KMS-11 (cell line): ENCODE results near the gene RMC1.

Experiments
- H2AFZ ChIP-seq: fragments of 200-600 bp; sonication (generic); 2 replicates; pipeline ENCODE4 v1.6.1; 2016; ENCODE audit warnings: antibody characterized with exemption, mixed run types, low read depth
- H3K27ac ChIP-seq: fragments of 200-600 bp; sonication (generic); 2 replicates; pipeline ENCODE4 v1.6.1; 2016; ENCODE audit warnings: mild to moderate bottlenecking, mixed run types
- H3K27me3 ChIP-seq: fragments of 200-600 bp; sonication (generic); 2 replicates; pipeline ENCODE4 v1.6.1; 2017; ENCODE audit warnings: mild to moderate bottlenecking, low read depth, mixed run types, moderate library complexity; ENCODE audit not compliant: insufficient read depth
- H3K36me3 ChIP-seq: fragments of 200-600 bp; sonication (generic); 2 replicates; pipeline ENCODE4 v1.6.1; 2017; ENCODE audit warnings: mild to moderate bottlenecking, mixed run types; ENCODE audit not compliant: insufficient read depth
- H3K4me1 ChIP-seq: fragments of 200-600 bp; sonication (generic); 2 replicates; pipeline ENCODE4 v1.6.1; 2016; ENCODE audit warnings: mild to moderate bottlenecking, low read depth, mixed run types; ENCODE audit not compliant: poor library complexity, severe bottlenecking
- H3K4me2 ChIP-seq: fragments of 200-600 bp; sonication (generic); 2 replicates; pipeline ENCODE4 v1.7.0; 2016; ENCODE audit warnings: mild to moderate bottlenecking, mixed run types
- H3K4me3 ChIP-seq: fragments of 200-600 bp; sonication (generic); IDR thresholded peaks from 2 replicates; pipeline ENCODE4 v1.6.1; 2017; ENCODE audit warnings: low read depth, low read length, mixed read lengths; ENCODE audit not compliant: insufficient read depth
- H3K79me2 ChIP-seq: fragments of 200-600 bp; sonication (generic); 2 replicates; pipeline ENCODE4 v1.6.1; 2016; ENCODE audit warnings: low read depth, mixed run types; ENCODE audit not compliant: insufficient read depth
- H3K9ac ChIP-seq: fragments of 200-600 bp; sonication (generic); 2 replicates; pipeline ENCODE4 v1.6.1; 2016; ENCODE audit warnings: mild to moderate bottlenecking, mixed run types
- H4K20me1 ChIP-seq: fragments of 200-600 bp; sonication (generic); 2 replicates; pipeline ENCODE4 v1.6.1; 2016; ENCODE audit warnings: mild to moderate bottlenecking, mixed run types; ENCODE audit not compliant: insufficient read depth
- TF ChIP-seq, protein P1 (sequence below): fragments of 200-600 bp; sonication (generic); conservative IDR thresholded peaks from 2 replicates; pipeline ENCODE4 v1.6.1; 2017; ENCODE audit warnings: low read depth, mild to moderate bottlenecking, antibody characterized with exemption, low read length, moderate library complexity, mixed read lengths

Gene RMC1

DNA sequence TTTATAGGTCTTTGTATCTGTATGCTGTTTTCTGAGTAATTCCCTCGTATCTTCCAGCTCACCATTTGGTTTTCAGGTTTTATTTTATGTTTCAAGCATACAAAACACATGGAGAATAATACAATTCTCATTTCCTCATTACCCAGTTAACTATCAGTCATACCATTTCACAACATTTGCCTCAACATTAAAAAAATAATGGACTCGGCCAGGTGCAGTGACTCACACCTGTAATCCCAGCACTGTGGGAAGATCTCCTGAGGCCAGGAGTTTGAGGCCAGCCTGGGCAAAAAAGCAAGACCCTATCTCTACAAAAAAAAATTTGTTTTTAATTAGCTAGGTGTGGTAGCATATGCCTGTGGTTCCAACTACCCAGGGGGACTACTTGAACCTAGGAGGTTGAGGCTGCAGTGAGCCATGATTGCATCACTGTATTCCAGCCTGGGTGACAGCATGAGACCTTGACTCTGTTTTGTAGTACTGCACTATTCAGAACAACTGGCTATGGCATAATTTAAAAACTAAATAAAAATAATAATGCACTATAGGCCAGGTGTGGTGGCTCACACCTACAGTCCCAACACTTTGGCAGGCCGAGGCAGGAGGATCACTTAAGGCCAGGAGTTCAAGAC lies 62.7 kb downstream of the RMC1 start:
- Histone ChIP-seq H3K27ac (no peak overlapping the region), H3K79me2 (no peaks in the 10 kb centered on the region), H3K36me3 (no peaks in the 10 kb centered on the region), H3K4me3 (no peak overlapping the region), H3K4me2 (no peak overlapping the region), H2AFZ (no peak overlapping the region), H3K4me1 (no peaks in the 10 kb centered on the region), H3K27me3 (no peaks in the 10 kb centered on the region), H4K20me1 (no peaks in the 10 kb centered on the region), H3K9ac (no peak overlapping the region)
- TF ChIP-seq, protein P1, sequence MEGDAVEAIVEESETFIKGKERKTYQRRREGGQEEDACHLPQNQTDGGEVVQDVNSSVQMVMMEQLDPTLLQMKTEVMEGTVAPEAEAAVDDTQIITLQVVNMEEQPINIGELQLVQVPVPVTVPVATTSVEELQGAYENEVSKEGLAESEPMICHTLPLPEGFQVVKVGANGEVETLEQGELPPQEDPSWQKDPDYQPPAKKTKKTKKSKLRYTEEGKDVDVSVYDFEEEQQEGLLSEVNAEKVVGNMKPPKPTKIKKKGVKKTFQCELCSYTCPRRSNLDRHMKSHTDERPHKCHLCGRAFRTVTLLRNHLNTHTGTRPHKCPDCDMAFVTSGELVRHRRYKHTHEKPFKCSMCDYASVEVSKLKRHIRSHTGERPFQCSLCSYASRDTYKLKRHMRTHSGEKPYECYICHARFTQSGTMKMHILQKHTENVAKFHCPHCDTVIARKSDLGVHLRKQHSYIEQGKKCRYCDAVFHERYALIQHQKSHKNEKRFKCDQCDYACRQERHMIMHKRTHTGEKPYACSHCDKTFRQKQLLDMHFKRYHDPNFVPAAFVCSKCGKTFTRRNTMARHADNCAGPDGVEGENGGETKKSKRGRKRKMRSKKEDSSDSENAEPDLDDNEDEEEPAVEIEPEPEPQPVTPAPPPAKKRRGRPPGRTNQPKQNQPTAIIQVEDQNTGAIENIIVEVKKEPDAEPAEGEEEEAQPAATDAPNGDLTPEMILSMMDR, result no peak

DNA sequence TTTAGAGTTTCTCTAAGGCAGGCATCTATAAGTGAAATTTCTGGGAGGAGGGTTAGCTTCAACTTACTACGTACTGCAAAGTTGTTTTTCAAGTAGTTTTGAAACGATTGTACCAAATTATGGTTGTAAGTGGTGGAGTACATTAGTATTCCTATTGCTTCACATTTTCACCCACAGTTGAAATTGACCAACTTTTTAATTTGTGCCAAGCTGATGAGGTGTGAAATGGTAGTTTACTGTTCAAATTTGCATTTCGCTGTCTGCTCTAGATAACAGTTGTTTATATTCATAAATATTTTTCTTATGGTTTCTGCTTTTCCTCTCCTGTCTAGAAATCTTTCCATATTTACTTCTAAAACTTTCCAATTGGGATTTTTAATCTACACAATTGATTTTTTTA lies 64.4 kb downstream of the RMC1 start:
- H3K27me3 ChIP-seq, result no peaks in the 10 kb centered on the region
- TF ChIP-seq, protein P1, result no peak
- H3K4me1 ChIP-seq, result peaks cover 7% of the 10 kb centered on the region
- H3K4me3 ChIP-seq, result no peak overlapping the region
- no peak overlapping the region for H2AFZ ChIP-seq
- no peak overlapping the region for H3K27ac ChIP-seq
- no peak overlapping the region for H3K9ac ChIP-seq
- no peak overlapping the region for H3K4me2 ChIP-seq
- H3K36me3 ChIP-seq, result no peaks in the 10 kb centered on the region
- no peaks in the 10 kb centered on the region for H4K20me1 ChIP-seq
- H3K79me2 ChIP-seq, result no peaks in the 10 kb centered on the region; the same call in 1 of the 2 replicates

DNA sequence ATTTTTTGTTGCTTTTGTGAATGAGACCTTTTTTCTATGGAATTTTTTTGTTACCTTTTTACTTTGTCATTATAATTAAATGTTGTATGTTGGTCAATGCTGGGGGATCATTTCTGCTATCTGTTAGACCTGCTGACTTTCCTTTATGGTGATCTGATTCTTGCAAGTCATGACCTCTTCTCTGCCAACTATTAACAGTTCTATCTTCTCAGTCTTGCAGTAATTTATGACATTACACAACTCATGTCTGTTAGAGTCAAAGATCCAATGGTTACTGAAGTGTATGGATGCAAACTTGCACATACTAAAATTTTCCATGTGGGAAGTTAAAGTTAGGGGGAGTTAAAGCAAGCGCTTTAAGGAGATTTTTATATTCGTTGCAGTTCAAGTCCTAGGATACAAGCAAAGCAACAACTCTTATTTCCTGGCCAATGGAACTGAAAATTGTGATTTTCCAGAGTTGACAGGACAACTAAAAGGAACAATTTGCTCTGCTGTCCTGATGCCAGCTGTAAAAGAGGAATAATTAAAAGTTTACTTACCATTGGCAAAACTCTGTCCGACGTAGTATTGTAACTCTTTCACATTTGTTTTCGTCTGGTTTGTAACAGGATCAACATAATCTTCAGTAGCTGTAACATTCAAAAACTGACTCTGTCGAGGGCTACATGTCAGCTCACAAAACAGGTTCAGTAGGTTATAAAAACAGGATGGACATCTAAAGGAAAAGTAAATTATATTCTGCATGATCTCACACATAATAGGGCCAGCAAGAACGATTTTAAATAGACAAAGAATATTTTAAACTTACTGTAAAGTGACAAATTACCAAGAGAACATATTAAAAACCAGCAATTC lies 65.2 kb downstream of the RMC1 start:
- H3K4me1 ChIP-seq, result peaks cover 15% of the 10 kb centered on the region
- TF ChIP-seq, protein P1, result no peak
- no peak overlapping the region for H3K4me2 ChIP-seq
- H3K9ac ChIP-seq, result no peak overlapping the region
- no peak overlapping the region for H3K27ac ChIP-seq
- no peak overlapping the region for H2AFZ ChIP-seq
- no peaks in the 10 kb centered on the region for H4K20me1 ChIP-seq
- H3K79me2 ChIP-seq, result peaks cover 2% of the 10 kb centered on the region; the same call in 1 of the 2 replicates
- no peaks in the 10 kb centered on the region for H3K36me3 ChIP-seq
- no peak overlapping the region for H3K4me3 ChIP-seq
- H3K27me3 ChIP-seq, result no peaks in the 10 kb centered on the region

DNA sequence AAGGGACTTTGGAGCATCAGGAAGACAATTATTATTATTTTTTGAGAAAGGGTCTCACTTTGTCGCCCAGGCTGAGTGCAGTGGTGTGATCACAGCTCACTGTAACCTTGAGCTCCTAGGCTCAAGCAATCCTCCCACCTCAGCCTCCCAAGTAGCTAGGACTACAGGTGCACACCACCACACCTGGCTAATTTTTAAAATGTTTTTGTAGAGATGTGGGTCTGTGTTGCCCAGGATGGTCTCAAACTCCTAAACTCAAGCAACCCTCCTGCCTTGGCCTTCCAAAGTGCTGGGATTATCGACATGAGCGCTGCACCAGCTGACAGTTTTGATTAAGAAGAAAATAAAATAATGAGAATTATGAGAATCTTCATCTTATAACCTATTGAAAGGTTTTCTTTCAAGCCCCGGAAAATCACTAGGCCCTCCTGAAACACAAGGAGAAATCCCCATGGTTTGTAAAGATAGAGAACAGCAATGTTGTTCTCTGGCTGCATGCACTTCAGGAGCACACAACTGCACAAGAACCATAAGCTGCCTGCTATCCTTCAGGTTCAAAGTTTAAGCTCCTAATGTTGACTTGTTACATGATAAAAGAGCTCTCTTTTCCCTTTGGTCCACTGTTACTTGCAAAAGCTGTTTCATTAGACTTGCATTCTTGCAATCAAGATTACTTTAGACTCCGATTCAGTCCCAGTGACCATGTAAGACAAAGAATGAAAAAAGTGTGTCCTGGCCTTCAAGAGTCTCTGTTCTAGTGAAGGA lies 66.2 kb downstream of the RMC1 start:
- Histone ChIP-seq H3K36me3 (no peaks in the 10 kb centered on the region), H3K27me3 (no peaks in the 10 kb centered on the region), H3K27ac (no peak overlapping the region), H2AFZ (no peak overlapping the region), H3K9ac (no peak overlapping the region), H3K4me1 (peaks cover 25% of the 10 kb centered on the region), H4K20me1 (no peaks in the 10 kb centered on the region), H3K79me2 (peaks cover 4% of the 10 kb centered on the region; the same call in 1 of the 2 replicates), H3K4me2 (no peak overlapping the region), H3K4me3 (no peak overlapping the region)
- TF ChIP-seq, protein P1, result no peak
